Measurements from ENCODE around the gene CYP3A4. TPM values are rescaled to one million over a fixed set of nuclear protein-coding genes. Genes with fewer than 3 reads are reported as not detected.
"Not testable (repeated sequence)": the region's sequence is repeated elsewhere in the genome, so short reads cannot be mapped to it uniquely, and the experiment has no call there.

The CYP3A4 gene
- total and polyA plus RNA-seq, 2 of the 8 experiments (the other 6 are each of a cell fraction or from before 2014, with no cell fraction given): not detected

DNA sequence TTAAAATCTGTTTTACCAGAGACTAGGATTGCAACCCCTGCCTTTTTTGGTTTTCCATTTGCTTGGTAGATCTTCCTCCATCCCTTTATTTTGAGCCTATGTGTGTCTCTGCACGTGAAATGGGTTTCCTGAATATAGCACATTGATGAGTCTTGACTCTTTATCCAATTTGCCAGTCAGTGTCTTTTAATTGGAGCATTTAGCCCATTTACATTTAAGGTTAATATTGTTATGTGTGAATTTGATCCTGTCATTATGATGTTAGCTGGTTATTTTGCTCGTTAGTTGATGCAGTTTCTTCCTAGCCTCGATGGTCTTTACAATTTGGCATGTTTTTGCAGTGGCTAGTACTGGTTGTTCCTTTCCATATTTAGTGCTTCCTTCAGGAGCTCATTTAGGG, 17.4 kb upstream of the CYP3A4 start:
- H4K5ac ChIP-seq (ENCODE audit: insufficient read length, low read depth, low read length); H2BK15ac ChIP-seq (ENCODE audit: low read length); H4K8ac ChIP-seq (ENCODE audit: extremely low read depth, insufficient read depth, low read length); H3K14ac ChIP-seq (ENCODE audit: insufficient read length); H3K4me3 ChIP-seq (ENCODE audit: extremely low read depth in 1 of 4, insufficient read depth in 2 of 4, low read depth in 3 of 4, low read length in 4 of 4); H4K91ac ChIP-seq (replicated peaks; ENCODE audit: insufficient read length, low read length); H3K4ac ChIP-seq (replicated peaks; ENCODE audit: insufficient read length, low read depth, low read length); H2AK5ac ChIP-seq (ENCODE audit: low read depth, low read length); H2BK12ac ChIP-seq (ENCODE audit: low read depth, low read length); FAIRE-seq; POLR2A ChIA-PET (ENCODE audit: partially characterized antibody); H3K23ac ChIP-seq (ENCODE audit: insufficient read length); H3K23me2 ChIP-seq (ENCODE audit: low read depth, low read length); H3K4me1 ChIP-seq (replicated peaks in 1 of 4; ENCODE audit: control insufficient read depth in 3 of 4, insufficient read depth in 4 of 4, low read length in 3 of 4); H2BK5ac ChIP-seq (ENCODE audit: low read depth, low read length); H3K36me3 ChIP-seq (ENCODE audit: control insufficient read depth in 2 of 4, insufficient read depth in 4 of 4, low read length in 3 of 4); H3K27ac ChIP-seq (ENCODE audit: low read depth, low read length); H2BK120ac ChIP-seq (replicated peaks; ENCODE audit: low read depth, low read length); H3K18ac ChIP-seq (ENCODE audit: extremely low read depth, low read length); H3K79me1 ChIP-seq (ENCODE audit: low read depth, low read length); H2BK20ac ChIP-seq (ENCODE audit: low read length); H3K27me3 ChIP-seq (replicated peaks in 1 of 4; ENCODE audit: control insufficient read depth in 3 of 4, extremely low read depth in 1 of 4, insufficient read depth in 3 of 4, low read length in 3 of 4); H3K4me2 ChIP-seq (ENCODE audit: insufficient read depth in 1 of 2, low read depth in 2 of 2, low read length in 2 of 2); H3K79me2 ChIP-seq (ENCODE audit: control insufficient read depth in 1 of 2, insufficient read depth in 2 of 2, low read length in 2 of 2); H3K56ac ChIP-seq (replicated peaks; ENCODE audit: insufficient read length, low read depth, low read length); H4K20me1 ChIP-seq (replicated peaks in 1 of 2; ENCODE audit: control insufficient read depth in 1 of 2, insufficient read depth in 2 of 2, low read length in 2 of 2); H2AFZ ChIP-seq (ENCODE audit: low read length); H3K9ac ChIP-seq (replicated peaks in 1 of 4; ENCODE audit: extremely low read depth in 1 of 4, low read depth in 3 of 4, low read length in 3 of 4); DNase-seq (ENCODE audit: low read depth in 1 of 2, low spot score in 2 of 2); CTCF ChIA-PET (ENCODE audit: partially characterized antibody): not testable (repeated sequence)
- peaks cover 12 to 20% of the 10 kb centered on the region in 2 experiments for H3K9me3 ChIP-seq (ENCODE audit: insufficient read depth in 2 of 2, low read depth in 1 of 2, low read length in 1 of 2)
- 86% methylated on average over 1 of the region's 3 CpGs; no CpG with 5 or more reads in 1 of the 2 experiments for WGBS, 2 experiments (ENCODE audit: extremely low coverage in 1 of 2, insufficient coverage in 1 of 2, insufficient read length in 1 of 2, insufficient replicate concordance in 2 of 2, low coverage in 1 of 2, low lambda C conversion rate in 2 of 2, missing lambda C conversion rate in 1 of 2)
